Stimulated activated CD4-positive, alpha-beta T cell treated with anti-CD3 and anti-CD28 coated beads, Interleukin-15, amount 100 ng/mL, for 48 hours (primary cell): ENCODE data around the gene SLX4.

Experiments
- DNase-seq, 2 donors: peaks; one replicate each; pipeline ENCODE4 v3.0.0-alpha.2; 2020; ENCODE audit warnings: low read depth in 2 of 2

The SLX4 gene

DNA sequence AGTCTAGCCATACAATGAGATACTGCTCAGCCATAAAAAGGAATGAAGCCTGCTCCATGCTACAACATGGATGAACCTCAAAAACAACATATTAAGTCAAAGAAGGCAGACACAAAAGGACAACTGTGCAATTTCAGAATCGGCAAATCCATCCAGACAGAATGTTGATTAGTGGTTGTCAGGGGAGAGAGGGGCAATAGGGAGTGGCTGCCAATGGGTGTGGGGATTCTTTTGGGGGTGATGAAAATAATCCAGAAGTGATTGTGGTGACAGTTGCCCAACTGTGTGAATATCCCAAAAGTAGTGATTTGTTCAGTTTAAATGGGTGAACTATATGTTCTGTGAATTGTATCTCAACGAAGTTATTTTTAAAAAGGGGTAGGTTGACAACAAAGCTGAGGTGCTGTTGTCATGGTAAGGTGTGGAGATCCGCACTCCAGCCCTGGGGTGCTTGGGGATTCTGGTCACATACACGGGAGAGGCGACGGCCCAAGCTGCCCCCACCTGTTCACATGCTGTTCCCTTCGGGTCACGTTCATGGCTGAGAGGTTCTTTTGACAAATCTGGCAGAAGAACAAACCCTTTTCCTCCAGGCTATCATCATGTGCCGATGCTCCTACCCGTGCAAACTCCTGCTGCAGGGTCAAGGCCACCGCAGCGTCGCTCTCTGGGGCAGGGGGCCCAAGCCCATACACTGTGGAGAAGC is 9.6 kb downstream of the SLX4 start:
- no peak for DNase-seq

DNA sequence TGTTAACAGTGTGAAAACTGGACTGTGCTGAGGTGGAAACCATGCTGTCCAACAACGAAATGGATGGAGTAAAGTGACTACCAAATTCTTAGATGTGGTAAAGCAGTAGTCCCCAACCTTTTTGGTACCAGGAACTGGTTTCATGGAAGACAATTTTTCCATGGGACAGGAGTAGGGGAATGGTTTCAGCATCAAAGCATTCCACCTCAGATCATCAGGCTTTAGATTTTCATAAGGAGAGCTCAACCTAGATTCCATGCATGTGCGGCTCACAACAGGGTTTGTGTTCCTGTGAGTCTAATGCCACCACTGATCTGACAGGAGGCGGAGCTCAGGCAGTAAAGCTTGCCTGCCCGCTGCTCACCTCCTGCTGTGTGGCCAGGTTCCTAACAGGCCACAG is 11.5 kb downstream of the SLX4 start:
- no peak for DNase-seq

DNA sequence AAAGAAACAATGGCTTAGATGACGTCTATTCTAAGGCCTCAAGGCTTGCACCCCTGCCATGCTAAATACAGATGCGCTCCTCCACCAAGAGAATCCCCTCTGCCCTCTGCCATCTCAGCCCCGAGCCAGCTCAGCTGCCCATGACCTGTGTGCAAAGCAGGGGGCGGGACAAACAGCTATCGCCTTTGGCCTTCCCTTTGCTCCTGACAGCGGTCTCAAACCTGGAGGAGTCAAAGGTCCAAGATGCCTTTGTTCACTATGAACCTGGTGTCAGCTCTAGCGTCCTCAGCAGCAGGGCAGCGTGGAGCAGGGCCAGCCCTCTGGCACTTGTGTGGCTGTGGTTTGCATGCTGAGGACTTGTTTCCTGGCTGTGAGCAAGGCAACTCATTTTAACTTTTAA is 12.3 kb downstream of the SLX4 start:
- no peak for DNase-seq

DNA sequence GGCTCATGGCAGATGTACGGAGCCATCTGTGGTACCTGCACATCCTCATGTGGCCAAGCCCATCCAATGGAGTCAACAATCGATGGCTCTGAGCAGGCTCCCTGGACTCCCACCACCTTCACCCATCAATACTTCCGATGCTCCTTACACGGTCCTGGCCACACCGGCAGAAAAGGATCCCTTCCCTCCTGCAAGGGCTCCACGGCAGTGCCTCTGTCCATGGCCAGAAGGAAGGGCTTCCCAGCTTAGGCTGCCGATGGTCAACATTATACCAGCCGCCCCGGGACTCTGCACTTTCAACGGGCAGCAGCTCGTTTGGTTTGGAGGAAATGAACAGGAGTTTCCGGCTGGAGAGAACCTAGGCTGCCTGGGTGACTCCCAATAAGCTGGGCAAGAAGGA is 13.2 kb downstream of the SLX4 start:
- DNase-seq, result no peak

DNA sequence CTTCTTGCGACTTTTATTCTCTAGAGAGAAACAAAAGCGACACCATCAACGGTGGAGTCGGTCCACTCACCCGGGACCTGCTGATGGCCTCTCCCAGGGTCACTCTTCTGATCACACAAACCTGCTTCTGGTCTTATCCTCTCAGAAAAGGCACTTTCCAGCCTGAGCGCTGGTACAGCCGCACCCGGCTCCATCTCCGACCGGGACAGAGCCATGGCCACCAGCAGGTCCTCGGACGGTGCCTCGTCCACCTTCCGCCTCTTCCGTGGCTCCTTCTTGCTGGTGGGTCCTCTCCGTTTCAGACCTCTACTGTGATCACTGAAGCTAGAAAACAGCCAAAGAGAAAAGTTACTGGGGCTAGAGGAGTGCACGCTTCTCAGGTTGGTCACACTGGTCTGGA is 13.7 kb downstream of the SLX4 start:
- no peak for DNase-seq

DNA sequence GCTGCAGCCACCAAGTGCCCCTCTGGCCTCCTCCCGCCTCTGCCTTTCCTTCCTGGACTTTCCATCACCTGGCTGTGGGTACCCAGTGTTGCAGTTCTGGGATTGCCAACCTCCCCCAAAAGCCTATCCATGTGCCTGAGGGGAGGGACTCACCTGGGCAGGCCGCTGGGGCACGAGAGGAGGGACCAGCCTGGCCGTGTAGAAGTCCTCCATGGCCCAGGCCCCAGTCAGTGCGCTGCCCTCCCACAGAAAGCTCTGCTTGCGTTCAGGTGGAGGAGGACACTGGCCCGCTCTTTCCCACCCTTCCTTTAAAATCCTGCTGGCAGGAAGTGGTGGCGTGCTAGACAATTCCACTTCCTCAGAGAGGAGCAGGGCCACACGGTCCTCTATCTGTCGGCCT is 14.2 kb downstream of the SLX4 start:
- no peak for DNase-seq

DNA sequence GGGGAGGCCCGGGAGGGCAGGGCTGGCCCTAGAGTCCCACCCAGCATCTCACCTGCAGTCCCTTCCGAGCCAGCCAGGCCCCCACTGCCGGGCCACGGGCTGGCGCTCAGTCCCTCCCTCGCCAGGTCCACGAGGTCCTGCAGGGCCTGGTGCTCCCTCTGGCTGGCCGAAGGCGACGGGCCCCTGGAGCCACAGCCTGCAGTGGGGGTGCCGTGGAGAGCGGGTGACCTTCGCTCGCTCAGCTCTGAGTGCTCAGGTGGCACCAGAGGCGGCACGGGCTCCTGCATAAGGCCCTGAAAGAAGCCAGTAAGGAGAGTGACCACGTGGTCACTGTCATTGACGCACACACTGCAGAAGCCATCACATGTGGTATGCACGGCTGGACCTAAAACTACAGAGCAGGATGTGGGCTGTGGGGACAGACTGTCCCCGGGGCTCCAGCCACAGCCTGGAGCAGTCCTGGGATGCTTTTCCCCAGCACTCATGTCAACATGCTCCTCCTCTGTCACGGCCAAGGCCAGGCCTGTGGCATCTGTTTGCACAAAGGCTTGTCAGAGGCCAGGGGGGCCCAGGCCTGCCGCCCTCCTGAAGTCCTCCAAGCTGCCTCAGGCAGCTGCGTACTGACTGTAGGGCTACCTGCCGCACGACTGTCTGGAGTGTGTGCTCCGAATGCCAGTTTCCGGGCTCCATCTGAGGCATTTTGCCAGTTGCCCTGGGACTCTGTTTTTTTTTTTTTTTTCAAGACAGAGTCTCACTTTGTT is 15.1 kb downstream of the SLX4 start:
- no peak for DNase-seq

DNA sequence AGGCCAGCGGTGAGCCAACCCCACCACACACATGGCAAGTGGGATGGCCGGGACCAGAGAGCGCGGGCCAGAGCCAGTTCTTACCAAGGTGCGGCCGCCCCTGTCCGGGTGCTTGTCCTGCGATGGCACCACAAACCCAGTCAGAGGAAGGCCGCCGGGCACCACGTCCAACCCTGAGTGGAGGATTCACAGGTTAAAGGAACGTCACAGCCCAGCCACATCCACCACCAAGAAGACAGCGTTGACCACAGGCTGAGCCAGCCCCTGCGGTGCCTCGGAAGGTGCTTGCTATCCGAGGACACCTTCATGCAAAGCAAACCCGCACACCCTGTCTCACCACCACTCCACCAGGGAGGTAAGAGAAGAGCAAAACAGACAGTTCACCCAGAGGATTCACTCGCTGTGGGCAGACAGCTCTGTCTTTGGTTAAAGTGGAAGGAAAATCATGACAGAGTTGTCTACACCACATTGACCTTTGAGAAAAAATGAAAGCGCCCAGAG is 15.8 kb downstream of the SLX4 start:
- DNase-seq, result no peak

DNA sequence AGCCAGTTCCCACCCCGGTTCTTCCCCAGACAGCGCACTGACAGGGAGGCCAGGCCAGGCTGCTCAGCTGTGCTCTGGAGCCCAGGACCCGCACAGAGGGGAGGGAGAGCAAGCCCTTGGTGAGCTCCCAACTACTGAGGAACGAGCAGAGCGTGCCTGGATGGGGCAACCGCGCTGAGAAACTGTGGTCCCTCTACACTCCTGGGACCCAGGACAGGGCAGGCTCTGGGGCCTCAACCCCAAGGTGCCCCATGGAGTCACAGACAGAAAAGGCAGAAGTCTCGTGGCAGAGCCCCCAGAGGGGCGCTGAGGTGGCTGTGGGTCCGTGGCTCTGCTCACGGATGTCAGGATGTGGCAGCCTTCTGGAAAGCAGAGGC is 16.3 kb downstream of the SLX4 start:
- DNase-seq, result no peak

DNA sequence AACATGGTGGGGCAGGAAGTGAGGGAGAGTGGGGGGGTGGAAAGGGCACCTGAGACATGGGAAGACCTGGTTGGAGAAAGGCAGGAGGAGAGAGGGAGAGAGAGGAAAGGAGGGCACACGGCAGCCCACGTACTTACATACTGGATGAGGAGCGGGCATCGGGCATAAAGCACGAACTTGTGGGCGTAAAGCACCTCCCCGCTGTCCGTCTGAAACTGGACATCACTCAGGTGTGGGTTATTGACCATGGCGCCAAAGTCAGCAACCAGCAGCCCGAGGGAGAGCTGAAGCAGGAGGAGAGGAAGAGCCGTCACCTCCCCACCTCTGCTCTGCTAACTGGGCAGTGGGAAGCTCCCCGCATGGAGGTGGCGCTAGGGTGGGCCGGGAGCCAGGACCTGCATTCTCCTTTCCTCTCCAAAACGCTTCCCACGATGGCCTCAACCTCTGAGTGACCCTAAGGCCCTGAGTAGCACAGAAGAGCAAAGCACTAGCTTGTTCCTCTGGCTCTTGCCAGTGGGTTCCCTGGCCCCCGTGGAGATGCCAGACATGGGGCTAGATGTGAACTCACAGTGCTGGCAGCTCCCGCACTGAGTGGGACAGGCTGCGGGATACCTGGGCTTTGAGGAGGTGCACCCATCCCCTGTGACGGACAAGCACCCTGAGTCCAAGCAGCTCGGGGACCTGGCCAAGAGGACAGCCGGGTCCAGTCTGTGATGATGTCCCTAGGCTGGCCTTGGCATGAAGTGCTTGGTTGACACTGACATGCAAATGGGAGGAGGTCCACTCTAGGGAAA is 16.9 kb downstream of the SLX4 start:
- no peak for DNase-seq

DNA sequence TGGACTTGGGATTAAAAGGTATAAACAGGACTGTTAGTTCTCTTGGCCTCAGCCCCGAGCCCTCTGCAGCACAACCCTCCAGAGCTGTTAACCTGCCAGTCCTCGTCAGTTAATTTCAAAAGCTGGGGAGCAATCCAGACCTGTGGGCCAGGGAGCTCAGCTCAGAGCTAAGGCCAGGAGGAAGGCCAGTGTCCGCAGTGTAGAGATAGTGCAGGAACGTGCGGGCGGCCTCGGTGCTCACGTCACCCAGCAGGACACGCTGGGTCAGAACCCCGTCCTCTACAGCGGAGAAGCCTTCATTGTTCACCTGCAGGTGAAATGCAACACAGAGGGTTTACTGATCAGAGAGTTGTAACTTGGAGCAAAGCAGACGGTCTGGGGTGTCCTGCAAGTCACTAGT is 18.8 kb downstream of the SLX4 start:
- no peak for DNase-seq

DNA sequence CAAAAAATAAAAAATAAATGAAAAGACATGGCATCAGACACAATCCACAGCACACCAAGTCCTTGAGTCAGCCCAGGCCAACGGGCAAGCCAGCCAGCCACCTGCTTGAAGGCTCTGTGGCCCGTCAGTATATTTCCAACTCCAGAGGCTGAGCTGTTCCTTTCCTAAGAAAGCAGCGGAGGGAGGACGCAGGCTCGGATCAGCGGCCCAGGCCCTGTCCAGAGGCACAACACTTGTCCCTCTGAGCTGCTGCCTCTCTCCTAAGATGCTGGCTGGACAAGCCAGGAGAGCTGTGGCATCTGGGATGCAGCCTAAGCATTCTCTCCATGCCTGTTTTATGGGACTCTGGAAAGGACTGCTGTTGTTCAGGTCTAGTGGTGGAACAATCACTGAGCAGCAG is 19.4 kb downstream of the SLX4 start:
- no peak for DNase-seq

DNA sequence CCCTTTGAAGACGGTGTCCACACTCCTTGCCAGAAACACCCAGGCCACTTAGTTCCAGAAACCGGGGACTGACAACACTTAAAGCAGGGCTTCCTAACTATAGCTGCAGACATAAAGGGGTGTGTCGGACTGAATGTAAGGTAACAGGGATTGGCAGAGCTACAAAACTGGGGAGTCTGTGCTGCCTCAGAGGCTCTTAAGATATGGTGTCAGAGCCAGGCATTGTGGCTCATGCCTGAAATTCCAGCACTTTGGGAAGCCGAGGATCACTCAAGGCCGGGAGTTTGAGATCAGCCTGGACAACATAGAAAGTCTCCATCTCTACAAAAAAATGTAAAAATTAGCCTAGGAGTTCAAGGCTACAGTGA is 20.0 kb downstream of the SLX4 start:
- DNase-seq, result no peak

DNA sequence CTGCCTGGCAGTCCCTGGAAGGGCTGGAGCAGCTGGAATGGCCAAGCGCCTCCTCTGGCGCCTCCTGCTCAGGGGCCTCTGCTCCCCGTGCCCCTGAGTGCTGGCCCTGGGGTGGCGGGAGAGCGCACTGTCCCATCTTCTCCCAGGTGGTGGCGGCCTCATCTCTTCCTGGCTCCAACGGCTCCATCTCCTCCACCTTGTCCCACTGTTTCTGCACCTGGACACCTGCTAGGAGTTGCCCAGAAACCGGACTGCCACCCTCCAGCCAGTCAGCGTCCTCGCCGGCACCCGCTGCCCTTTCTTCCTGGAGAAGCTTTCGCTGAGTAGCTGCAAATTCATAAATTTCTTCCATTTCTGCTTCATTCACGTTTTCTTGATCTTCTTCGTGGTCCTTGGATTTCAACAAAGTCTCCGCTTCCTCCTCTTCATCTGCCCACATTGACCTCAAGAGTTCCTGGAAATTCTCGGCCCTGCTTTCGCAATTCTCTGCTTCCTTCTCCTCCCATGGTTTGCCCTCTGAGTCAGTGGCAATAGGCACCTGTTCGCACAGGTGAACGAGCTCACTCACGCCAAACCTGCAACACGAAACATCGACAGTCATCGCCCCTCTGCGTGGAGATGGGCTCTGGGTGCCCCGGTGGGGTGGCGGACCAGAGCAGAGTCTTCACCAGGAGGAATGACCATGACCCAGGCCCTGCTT is 20.5 kb downstream of the SLX4 start:
- no peak for DNase-seq

DNA sequence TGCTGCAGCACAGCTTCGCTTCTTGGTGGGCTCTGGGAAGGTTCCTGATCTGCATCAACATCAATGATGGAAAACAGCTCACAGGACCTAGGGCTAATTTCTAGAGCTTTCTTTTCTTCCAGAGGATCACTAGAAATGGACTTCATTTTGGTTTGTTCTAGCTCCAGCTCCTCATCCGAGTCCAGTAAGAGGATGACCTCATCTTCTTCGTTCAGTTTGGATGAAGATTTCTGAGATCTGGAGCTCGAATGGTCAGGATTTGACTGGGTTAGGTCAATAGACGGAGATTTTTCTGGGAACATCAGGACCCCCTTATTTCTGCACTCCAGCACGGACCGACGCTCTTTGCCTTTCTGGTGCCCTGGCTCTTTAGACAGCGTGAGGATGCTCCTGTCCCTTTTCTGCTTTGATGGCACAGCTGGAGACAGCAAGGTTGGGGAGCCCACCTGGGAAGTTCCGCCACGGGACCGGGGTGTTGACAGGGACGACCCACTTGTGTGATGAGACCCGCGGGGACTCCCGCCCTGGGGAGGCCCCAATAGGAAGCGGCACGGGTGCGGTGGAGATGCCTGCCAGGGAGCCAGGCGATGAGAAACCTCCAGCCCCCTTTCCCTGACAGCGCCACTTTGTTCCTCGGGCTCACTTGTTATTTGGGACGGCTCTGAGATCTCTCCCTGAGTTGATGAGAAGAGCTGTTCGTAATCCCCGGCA is 21.3 kb downstream of the SLX4 start:
- no peak for DNase-seq

DNA sequence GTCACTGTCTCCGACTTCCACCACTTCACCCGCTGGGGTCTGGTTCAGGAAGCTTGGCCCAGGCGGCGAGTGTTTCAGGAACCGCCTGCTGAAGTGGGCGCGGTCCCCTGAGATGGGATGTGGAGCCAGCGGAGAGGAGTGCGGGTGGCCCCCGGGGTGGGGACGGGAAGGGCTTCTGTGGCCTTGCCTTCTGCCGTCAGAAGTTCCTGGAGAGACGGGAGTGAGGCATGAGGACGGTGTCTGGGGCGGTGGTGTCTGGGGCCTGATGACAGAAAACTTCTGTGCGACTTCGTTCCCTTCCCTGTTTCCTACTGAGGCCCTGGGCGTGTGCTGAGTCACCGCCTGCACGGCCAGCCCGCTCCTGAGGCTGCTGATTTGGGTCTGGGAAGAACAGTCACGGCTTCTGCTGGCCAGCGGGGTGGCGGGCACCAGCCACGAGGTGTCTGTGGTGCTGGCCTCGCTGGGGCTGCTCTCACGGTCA is 21.9 kb downstream of the SLX4 start:
- DNase-seq, result no peak

DNA sequence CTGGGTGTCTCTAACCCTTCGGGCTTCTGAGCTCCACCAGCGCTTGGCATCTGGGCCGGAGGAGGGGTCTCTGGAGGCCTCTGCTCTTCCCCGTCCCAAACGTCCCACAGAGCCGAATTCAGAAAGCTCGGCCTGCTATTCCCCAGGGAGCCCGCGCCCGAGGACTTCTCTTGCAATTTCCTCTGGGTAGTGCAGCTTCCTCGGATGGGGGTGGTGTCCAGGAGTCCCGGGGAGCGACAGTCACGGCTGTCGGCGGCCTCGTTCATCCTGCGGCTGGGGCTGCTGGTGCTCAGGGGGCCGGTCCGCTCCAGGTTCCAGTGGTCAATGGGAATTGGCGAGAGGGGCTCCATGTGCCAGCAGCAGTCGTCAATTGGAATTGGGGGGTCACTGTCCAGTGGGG is 22.4 kb downstream of the SLX4 start:
- DNase-seq, result no peak

DNA sequence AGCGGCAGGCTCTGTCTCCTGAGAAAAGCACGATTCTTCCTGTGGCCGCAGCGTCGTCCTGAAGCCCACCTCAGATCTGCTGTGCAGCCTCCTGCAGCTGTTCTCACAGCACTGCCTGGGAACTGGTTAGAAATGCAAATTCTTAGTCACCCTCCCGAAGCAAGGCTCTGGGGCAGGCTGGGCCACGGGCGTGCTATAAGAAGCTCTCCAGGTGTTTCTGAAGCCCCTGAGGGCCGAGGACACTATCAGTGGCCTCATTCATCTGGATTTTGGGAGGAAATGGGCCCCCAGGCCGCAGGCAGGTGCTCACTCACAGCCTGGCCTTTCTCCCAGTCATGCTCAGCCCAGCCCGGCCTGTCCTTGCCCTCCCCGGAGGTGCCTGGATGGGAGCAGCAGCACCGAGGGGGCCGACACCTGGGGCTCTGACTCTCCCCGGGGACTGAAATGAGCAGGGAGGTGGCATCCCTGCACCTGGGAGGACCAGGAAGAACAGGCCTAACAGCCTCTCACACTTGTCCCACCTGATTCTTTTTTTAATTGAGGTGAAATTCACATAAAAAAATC is 23.8 kb downstream of the SLX4 start:
- DNase-seq, result no peak

DNA sequence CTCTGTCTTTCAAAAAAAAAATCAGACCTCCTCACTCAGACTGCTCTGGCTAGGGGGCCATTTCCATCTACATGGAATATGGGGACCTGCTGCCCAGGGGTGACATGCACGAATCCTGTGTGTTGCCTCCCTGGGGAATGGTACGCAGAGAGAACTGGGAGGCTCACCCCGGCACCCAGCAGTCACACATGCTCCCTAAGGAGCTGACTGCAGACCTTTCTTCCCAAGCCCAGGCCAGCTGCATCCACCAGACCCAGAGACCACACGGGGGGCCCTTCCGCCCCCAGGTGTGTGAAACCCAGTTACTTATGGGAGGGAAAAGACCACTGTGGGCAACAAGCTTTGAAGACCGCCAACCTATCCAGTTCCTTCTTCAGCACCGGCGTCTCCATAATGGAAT is 27.0 kb downstream of the SLX4 start:
- DNase-seq, result no peak

DNA sequence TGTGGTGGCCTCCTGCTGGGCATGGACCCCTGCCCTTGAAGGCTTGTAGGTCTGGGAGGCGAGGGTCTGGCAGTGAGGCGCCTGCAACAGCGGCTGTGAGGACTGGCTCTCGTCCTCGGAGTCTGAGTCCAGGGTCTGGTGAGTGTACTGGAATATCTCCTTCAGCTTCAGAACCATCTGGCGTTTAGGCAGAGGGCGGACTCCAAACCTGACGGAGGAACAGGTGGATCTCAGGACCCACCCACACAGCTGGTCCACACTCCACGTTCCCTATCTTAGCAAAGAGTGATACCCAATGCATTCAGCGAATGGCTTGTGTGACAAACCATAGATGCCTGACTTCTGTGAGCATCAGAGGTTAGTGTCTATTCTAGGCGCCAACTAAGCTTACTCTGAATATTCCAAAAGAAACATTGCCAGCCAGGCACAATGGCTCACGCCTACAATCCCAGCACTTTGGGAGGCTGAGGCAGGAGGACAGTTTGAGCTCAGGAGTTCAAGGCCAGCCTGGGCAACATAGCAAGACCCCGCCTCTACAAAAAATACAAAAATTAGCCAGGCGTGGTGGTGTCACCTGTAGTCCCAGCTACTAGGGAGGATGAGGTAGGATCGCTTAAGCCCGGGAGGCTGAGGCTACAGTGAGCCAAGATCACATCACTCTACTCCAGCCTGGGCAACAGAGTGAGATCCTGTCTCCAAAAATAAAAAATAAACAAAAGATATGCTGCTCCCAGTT is 27.9 kb downstream of the SLX4 start:
- DNase-seq, result no peak
